GM20000 (cell line): ENCODE measurements around the gene FOS.
"Not testable (repeated sequence)": the region's sequence is repeated elsewhere in the genome, so short reads cannot be mapped to it uniquely, and the experiment has no call there.

Experiments used
- DNase-seq: peaks from one replicate; pipeline ENCODE4 v3.0.0; 2012; ENCODE audit warnings: low spot score
- CTCF ChIP-seq: IDR thresholded peaks from 2 replicates; pipeline ENCODE4 v1.5.1; 2012; ENCODE audit warnings: mild to moderate bottlenecking, control low read depth; ENCODE audit errors: extremely low read depth, missing control alignments

FOS gene

GRCh38 chr14:75307700-75308379 is 29.2 kb downstream of the FOS start:
- DNase-seq, result peak; percentile 53
- TF ChIP-seq CTCF, result peak; percentile 91

- not testable (repeated sequence) for DNase-seq
Measured at GRCh38 chr14:75308991-75309390, 30.4 kb downstream of the FOS start.

GRCh38 chr14:75309561-75309960 is 30.9 kb downstream of the FOS start:
- DNase-seq, result not testable (repeated sequence)

GRCh38 chr14:75310295-75311111 is 31.9 kb downstream of the FOS start:
- no peak for TF ChIP-seq CTCF
- no peak for DNase-seq

- no peak for TF ChIP-seq CTCF
- DNase-seq, result no peak
Measured at GRCh38 chr14:75311356-75311755, 32.7 kb downstream of the FOS start.

GRCh38 chr14:75312341-75312740 is 33.7 kb downstream of the FOS start:
- no peak for DNase-seq
- no peak for TF ChIP-seq CTCF

- no peak for DNase-seq
- no peak for TF ChIP-seq CTCF
Measured at GRCh38 chr14:75313294-75313693, 34.7 kb downstream of the FOS start.

GRCh38 chr14:75315144-75315543 is 36.5 kb downstream of the FOS start:
- DNase-seq, result no peak

More at GRCh38 chr14:75315144-75315543, 36.5 kb downstream of the FOS start:
- TF ChIP-seq CTCF, result no peak
